GM12874 (cell line): ENCODE measurements around the gene ZC3H14.

Source experiments
- TF ChIP-seq, protein P1 (sequence below): IDR thresholded peaks from 2 replicates; pipeline ENCODE4 v1.5.1; 2011; ENCODE audit warnings: low read depth, mild to moderate bottlenecking, control low read depth, low read length, moderate library complexity; ENCODE audit not compliant: insufficient read depth

The ZC3H14 gene

GRCh38 chr14:88522393-88522792 is 40.4 kb upstream of the ZC3H14 start:
- TF ChIP-seq, protein P1, sequence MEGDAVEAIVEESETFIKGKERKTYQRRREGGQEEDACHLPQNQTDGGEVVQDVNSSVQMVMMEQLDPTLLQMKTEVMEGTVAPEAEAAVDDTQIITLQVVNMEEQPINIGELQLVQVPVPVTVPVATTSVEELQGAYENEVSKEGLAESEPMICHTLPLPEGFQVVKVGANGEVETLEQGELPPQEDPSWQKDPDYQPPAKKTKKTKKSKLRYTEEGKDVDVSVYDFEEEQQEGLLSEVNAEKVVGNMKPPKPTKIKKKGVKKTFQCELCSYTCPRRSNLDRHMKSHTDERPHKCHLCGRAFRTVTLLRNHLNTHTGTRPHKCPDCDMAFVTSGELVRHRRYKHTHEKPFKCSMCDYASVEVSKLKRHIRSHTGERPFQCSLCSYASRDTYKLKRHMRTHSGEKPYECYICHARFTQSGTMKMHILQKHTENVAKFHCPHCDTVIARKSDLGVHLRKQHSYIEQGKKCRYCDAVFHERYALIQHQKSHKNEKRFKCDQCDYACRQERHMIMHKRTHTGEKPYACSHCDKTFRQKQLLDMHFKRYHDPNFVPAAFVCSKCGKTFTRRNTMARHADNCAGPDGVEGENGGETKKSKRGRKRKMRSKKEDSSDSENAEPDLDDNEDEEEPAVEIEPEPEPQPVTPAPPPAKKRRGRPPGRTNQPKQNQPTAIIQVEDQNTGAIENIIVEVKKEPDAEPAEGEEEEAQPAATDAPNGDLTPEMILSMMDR = no peak

DNA sequence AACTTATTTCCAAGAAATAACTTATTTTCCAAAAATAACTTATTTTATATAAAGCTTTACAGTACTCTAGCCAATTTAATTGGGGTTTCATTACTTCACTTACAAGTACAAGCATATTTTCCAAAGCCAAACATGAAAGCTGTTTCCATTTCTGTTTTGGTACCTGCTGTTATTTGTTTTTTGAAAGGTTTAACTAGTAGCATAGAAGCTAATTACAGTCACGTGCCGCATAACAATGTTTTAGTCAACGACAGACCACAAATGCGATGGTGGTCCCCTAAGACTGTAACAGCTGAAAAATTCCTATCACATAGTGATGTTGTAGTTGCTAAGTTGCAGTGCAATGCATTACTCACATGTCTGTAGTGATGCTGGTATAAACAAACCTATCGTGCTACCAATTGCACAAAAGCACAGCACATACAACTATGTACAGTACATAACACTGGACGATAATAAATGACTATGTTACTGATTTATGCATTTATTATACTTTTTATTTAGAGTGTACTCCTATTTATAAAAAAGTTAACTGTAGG is 29.7 kb upstream of the ZC3H14 start:
- TF ChIP-seq, protein P1 = no peak

GRCh38 chr14:88535149-88535548 is 27.7 kb upstream of the ZC3H14 start:
- TF ChIP-seq, protein P1 = no peak

GRCh38 chr14:88535813-88536212 is 27.0 kb upstream of the ZC3H14 start:
- TF ChIP-seq, protein P1 = no peak

- TF ChIP-seq, protein P1 = no peak
Measured at GRCh38 chr14:88541324-88541723, 21.5 kb upstream of the ZC3H14 start.

GRCh38 chr14:88542857-88543795 is 19.7 kb upstream of the ZC3H14 start:
- TF ChIP-seq, protein P1 = no peak

DNA sequence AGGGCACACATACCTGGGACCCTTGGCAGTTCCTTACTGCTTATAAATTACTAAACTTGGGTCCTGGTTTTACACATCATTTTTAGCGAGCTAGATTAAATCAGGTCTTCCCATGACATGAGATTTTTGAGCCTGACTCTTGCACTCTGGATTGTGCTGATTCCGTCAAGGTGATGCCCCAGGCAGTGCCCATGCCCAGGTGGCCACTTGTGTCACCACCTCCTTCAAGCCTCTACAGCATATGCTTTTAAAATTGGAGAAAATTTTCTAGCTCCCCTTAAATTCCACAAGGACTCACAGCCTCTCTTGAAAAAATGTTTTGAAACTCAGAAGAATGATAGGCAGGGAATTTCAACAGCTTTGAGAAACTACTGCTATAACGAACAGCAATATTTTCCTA is 17.6 kb upstream of the ZC3H14 start:
- TF ChIP-seq, protein P1 = no peak
